Smooth muscle cell (in vitro differentiated cells): ENCODE results near the gene OAF. TPM values are rescaled to one million over a fixed set of nuclear protein-coding genes. Genes with fewer than 3 reads are reported as not detected.

Source experiments
- DNase-seq: peaks from one replicate; lab custom pipeline; 2025; ENCODE audit not compliant: unreplicated experiment; lab: John Stamatoyannopoulos, UW
- H2AFZ ChIP-seq: fragments of 200-600 bp; sonication (generic); 2 replicates; pipeline ENCODE4 v1.6.0; 2016; ENCODE audit warnings: antibody characterized with exemption, low read depth, mild to moderate bottlenecking
- H3F3A ChIP-seq: fragments of 200-600 bp; sonication (generic); 2 replicates; pipeline ENCODE4 v1.6.0; 2017; ENCODE audit warnings: antibody characterized with exemption, low read depth
- H3K27ac ChIP-seq: fragments of 200-600 bp; sonication (generic); 2 replicates; pipeline ENCODE4 v1.5.1; 2016; ENCODE audit warnings: low read depth, mild to moderate bottlenecking
- H3K27me3 ChIP-seq: fragments of 200-600 bp; sonication (generic); 2 replicates; pipeline ENCODE4 v1.6.1; 2016; ENCODE audit warnings: low read depth, mild to moderate bottlenecking
- H3K36me3 ChIP-seq: fragments of 200-600 bp; sonication (generic); 2 replicates; pipeline ENCODE4 v1.5.1; 2016; ENCODE audit warnings: low read depth
- H3K4me1 ChIP-seq: fragments of 200-600 bp; sonication (generic); 2 replicates; pipeline ENCODE4 v1.5.1; 2016; ENCODE audit warnings: low read depth
- H3K4me2 ChIP-seq: fragments of 200-600 bp; sonication (generic); 2 replicates; pipeline ENCODE4 v1.6.0; 2016; ENCODE audit warnings: mild to moderate bottlenecking
- H3K4me3 ChIP-seq: fragments of 200-600 bp; sonication (generic); 2 replicates; pipeline ENCODE4 v1.5.1; 2016; ENCODE audit warnings: mild to moderate bottlenecking
- H3K79me2 ChIP-seq: fragments of 200-600 bp; sonication (generic); 2 replicates; pipeline ENCODE4 v1.6.0; 2016; ENCODE audit warnings: low read depth, mild to moderate bottlenecking
- H3K9ac ChIP-seq: fragments of 200-600 bp; sonication (generic); 2 replicates; pipeline ENCODE4 v1.6.0; 2016; ENCODE audit warnings: low read depth
- H3K9me3 ChIP-seq: fragments of 200-600 bp; sonication (generic); replicated peaks from 2 replicates; pipeline ENCODE4 v1.5.1; 2016; ENCODE audit warnings: low read depth
- H4K20me1 ChIP-seq: fragments of 200-600 bp; sonication (generic); 2 replicates; pipeline ENCODE4 v1.6.0; 2016; ENCODE audit warnings: low read depth
- WGBS: methylation state at CpG from one replicate; pipeline ENCODE4 v1.1.7; 2016; ENCODE audit warnings: low lambda C conversion rate; 5-methylcytosine and 5-hydroxymethylcytosine counted together
- polyA plus RNA-seq: library from polyadenylated mRNA; unstranded; fragments of >200 nt; fragmentation: Nextera tagmentation; extraction: Ambion mirVana; gene quantifications from 2 replicates; pipeline ENCODE4 v1.2.1, GENCODE V29; 2016
- total RNA-seq: library from RNA; depleted of rRNA; stranded (reverse); fragments of >200 nt; gene quantifications from 2 replicates; pipeline ENCODE4 v1.2.3, GENCODE V29; 2014
- TF ChIP-seq, protein P1 (sequence below): fragments of 200-600 bp; sonication (generic); IDR thresholded peaks from 2 replicates; pipeline ENCODE4 v1.5.1; 2017; ENCODE audit warnings: borderline replicate concordance, mild to moderate bottlenecking, antibody characterized with exemption; ENCODE audit not compliant: insufficient read depth, poor library complexity, severe bottlenecking

OAF gene
- total and polyA plus RNA-seq, 2 experiments from 2014 or later, result 41.6 to 112 TPM

DNA sequence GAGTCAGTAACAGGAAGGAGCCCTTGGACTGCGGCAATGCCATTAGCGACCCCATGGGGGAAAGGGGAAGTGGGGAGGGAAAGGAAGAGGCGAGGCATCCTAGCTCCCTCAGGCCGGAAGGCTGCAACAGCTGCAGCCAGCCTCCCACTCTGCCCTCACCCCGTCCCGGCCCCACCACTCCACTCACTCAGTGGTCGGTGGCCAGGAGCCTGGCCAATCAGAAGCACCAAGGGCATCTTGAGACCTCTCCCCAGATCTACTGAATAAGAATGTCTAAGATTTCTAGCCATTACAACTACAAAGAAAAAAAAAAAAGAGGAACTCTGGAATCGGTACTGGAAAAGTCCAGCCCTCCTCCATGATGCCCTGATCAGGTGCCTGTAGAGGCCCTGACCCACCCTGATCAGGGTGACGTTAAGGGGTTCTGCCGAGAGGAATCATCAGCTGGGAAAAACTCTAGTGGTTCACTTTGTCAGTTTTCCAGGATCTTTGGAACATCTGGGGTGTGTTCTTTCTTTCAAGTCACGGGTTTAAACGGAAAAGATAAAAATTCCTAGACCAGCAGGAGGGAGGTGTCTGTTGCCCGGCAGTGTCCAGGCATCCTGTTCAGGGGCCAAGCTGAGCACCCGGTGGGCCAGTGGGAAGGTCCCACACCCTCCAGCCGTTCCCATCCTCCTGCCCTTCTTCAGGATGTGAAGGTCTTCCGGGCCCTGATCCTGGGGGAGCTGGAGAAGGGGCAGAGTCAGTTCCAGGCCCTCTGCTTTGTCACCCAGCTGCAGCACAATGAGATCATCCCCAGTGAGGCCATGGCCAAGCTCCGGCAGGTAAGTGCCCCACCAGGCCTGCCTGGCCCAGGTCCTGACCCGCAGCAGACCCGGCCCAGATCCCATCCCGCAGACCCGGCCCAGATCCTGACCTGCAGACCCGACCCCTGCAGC, 14.4 kb downstream of the OAF start:
- Histone ChIP-seq H3K79me2 (peaks cover 12% of the 10 kb centered on the region), H3K4me2 (no peak overlapping the region), H3K36me3 (no peaks in the 10 kb centered on the region), H3K4me3 (no peak overlapping the region), H3K4me1 (no peaks in the 10 kb centered on the region), H3K27me3 (no peaks in the 10 kb centered on the region), H3K27ac (no peak overlapping the region), H3K9ac (no peak overlapping the region), H2AFZ (no peak overlapping the region), H3F3A (no peaks in the 10 kb centered on the region), H4K20me1 (peaks cover 52% of the 10 kb centered on the region), H3K9me3 (no peaks in the 10 kb centered on the region)
- DNase-seq, result no peak
- TF ChIP-seq, protein P1, sequence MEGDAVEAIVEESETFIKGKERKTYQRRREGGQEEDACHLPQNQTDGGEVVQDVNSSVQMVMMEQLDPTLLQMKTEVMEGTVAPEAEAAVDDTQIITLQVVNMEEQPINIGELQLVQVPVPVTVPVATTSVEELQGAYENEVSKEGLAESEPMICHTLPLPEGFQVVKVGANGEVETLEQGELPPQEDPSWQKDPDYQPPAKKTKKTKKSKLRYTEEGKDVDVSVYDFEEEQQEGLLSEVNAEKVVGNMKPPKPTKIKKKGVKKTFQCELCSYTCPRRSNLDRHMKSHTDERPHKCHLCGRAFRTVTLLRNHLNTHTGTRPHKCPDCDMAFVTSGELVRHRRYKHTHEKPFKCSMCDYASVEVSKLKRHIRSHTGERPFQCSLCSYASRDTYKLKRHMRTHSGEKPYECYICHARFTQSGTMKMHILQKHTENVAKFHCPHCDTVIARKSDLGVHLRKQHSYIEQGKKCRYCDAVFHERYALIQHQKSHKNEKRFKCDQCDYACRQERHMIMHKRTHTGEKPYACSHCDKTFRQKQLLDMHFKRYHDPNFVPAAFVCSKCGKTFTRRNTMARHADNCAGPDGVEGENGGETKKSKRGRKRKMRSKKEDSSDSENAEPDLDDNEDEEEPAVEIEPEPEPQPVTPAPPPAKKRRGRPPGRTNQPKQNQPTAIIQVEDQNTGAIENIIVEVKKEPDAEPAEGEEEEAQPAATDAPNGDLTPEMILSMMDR, result no peak
- WGBS, result 82% methylated on average over 21 of the region's 22 CpGs

DNA sequence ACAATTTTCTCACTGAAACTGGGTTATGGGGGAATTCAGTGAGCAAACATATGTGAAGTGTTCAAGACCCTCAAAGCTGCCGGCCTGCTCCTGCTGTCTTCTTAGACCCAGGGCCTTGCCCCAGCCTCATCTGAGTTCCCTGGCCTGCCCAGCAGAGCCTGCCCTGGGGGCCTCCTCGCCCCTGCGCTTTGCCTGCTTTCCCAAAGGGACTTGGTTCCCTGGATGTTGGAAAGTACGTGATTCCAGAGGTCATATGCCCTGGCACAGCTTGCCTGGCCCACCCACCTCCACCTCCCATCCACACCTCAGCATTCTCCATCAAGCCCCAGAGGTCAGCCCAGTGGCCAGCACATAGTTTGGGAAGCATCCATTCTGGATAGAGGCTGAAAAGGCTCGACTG, 15.4 kb downstream of the OAF start:
- Histone ChIP-seq H4K20me1 (peaks cover 42% of the 10 kb centered on the region), H3K4me3 (no peak overlapping the region), H2AFZ (no peak overlapping the region), H3K27ac (no peak overlapping the region), H3K79me2 (peaks cover 7% of the 10 kb centered on the region), H3K27me3 (no peaks in the 10 kb centered on the region), H3K9me3 (no peaks in the 10 kb centered on the region), H3K4me2 (no peak overlapping the region), H3F3A (no peaks in the 10 kb centered on the region), H3K4me1 (no peaks in the 10 kb centered on the region), H3K9ac (no peak overlapping the region), H3K36me3 (no peaks in the 10 kb centered on the region)
- no peak for DNase-seq
- 80% methylated on average over 5 of the region's 5 CpGs for WGBS
- TF ChIP-seq, protein P1, result no peak

DNA sequence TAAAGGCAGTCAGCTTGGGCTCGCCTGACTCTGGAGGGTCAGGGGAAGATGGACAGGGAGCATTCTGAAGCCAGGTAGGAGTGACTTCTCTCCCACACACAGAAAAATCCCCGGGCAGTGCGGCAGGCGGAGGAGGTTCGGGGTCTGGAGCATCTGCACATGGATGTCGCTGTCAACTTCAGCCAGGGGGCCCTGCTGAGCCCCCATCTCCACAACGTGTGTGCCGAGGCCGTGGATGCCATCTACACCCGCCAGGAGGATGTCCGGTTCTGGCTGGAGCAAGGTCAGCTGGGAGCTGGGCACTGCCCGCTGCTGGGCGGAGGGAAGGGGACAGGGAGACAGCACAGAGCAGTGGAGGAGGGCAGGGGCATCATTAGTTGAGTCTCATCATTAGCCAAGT, 15.9 kb downstream of the OAF start:
- peaks cover 37% of the 10 kb centered on the region for H4K20me1 ChIP-seq
- H2AFZ ChIP-seq, result no peak overlapping the region
- no peaks in the 10 kb centered on the region for H3K4me1 ChIP-seq
- no peaks in the 10 kb centered on the region for H3K27me3 ChIP-seq
- no peak overlapping the region for H3K4me3 ChIP-seq
- 87% methylated on average over 13 of the region's 13 CpGs for WGBS
- H3K9ac ChIP-seq, result no peak overlapping the region
- TF ChIP-seq, protein P1, result no peak
- no peak for DNase-seq
- H3K36me3 ChIP-seq, result no peaks in the 10 kb centered on the region
- no peaks in the 10 kb centered on the region for H3K9me3 ChIP-seq
- no peak overlapping the region for H3K4me2 ChIP-seq
- peaks cover 2% of the 10 kb centered on the region for H3K79me2 ChIP-seq
- H3F3A ChIP-seq, result no peaks in the 10 kb centered on the region
- no peak overlapping the region for H3K27ac ChIP-seq
